ENCODE results near the gene SLC6A13. TPM values are rescaled to one million over a fixed set of nuclear protein-coding genes. Genes with fewer than 3 reads are reported as not detected.

The SLC6A13 gene
- total and polyA plus RNA-seq, 8 donors, result not detected

DNA sequence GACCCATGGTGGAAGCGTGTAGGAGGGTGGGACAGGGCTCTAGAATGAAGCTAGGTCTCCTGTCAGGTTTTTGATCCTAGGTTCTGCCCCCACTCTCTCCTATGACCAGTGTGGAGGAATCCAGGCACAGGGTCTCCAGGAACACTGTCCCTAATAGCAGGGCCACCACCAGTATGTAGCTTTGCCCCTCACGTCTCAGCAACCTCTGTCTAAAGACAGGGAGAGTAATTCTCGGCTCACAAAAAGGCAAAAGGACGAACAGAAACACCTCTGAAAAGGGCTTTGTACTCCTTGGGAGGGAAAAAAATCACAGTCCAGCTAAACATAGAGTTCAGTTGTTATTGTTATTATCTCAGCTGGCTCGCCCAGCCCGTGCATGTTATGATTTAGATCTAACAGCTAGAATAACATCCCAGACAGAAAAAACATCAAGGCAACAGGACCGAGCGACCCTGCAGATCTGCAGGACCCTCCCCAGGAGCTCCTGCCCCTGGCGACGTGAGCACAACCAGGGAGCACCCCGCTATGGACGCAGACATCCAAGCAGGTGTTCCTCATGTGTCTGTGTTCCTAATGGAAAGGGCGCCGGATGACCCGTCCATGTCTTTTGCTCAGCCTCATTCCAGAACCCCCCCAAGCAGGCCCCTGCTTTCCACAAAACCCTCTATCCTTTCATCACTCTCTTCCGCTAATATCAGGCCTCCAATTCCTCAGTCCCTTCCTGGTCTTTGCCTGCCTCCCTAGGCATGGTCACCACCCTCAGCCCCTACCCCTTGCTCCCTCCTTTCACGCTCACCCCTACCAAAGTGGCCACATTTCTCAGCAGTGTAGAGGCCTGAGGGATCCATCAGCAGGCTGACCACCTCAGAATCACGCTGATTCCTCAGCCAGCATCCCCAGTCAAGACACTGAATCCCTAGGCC, 34.5 kb downstream of the SLC6A13 start:
- TF ChIP-seq, protein P1, sequence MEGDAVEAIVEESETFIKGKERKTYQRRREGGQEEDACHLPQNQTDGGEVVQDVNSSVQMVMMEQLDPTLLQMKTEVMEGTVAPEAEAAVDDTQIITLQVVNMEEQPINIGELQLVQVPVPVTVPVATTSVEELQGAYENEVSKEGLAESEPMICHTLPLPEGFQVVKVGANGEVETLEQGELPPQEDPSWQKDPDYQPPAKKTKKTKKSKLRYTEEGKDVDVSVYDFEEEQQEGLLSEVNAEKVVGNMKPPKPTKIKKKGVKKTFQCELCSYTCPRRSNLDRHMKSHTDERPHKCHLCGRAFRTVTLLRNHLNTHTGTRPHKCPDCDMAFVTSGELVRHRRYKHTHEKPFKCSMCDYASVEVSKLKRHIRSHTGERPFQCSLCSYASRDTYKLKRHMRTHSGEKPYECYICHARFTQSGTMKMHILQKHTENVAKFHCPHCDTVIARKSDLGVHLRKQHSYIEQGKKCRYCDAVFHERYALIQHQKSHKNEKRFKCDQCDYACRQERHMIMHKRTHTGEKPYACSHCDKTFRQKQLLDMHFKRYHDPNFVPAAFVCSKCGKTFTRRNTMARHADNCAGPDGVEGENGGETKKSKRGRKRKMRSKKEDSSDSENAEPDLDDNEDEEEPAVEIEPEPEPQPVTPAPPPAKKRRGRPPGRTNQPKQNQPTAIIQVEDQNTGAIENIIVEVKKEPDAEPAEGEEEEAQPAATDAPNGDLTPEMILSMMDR (IDR thresholded peaks at IDR 0.05), result no peak
- TF ChIP-seq POLR2A (IDR thresholded peaks at IDR 0.05) (no peak), EP300 (IDR thresholded peaks at IDR 0.05) (no peak), POLR2AphosphoS5 (IDR thresholded peaks at IDR 0.05) (no peak)
- DNase-seq, result no peak
- Histone ChIP-seq H3K4me3 (no peak overlapping the region), H3K9me3 (no peaks in the 10 kb centered on the region), H3K27me3 (peaks cover 0 to 22% (median 2%) of the 10 kb centered on the region in 3 donors), H3K27ac (no peak overlapping the region), H3K4me1 (no peaks in the 10 kb centered on the region), H3K36me3 (no peaks in the 10 kb centered on the region)
- WGBS, 5 donors, result 72 to 74% (median 73%) methylated on average over 14 to 18 of the region's 18 CpGs
- intact Hi-C loops (cut with DNase I; ENCODE audit: low total_unique reads), result no loop called here

DNA sequence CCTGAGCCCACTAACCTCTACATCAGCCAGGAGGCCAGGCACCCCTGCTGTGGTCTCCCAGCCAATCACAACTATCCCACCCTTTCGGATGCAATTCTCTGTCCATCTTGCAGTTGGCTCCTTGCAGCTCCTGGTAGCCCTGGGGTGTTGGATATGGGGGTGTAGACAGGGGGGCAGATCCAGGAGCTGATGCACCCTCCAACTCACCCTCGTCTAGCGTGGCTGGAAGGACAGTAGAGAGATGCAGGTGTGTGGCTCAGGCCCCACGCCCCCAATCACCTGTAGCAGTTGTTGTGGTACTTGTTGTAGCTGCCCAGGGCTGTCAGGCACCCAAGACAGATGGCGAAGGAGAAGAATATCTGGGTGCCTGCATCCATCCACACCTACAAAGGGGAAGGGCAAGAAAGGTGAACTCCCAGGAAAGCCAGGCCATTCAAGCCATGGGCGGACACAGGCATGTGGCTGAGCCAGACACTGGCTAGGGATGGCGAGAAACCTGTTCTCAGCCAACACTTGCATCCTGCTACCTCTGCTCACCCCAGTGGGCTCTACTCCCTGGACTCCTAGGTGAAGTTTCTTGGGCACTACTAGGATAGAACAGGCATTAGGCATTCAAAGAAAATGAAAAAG, 35.2 kb downstream of the SLC6A13 start:
- no peaks in the 10 kb centered on the region for H3K9me3 ChIP-seq
- H3K4me3 ChIP-seq, result no peak overlapping the region
- H3K4me1 ChIP-seq, result no peaks in the 10 kb centered on the region
- DNase-seq, result no peak
- peaks cover 0 to 18% (median 0%) of the 10 kb centered on the region in 3 donors for H3K27me3 ChIP-seq
- H3K36me3 ChIP-seq, result no peaks in the 10 kb centered on the region
- 86 to 90% (median 88%) methylated on average over 7 of the region's 7 CpGs for WGBS, 5 donors
- H3K27ac ChIP-seq, result no peak overlapping the region
- intact Hi-C loops (cut with DNase I; ENCODE audit: low total_unique reads), result no loop called here
- TF ChIP-seq, protein P1 (IDR thresholded peaks at IDR 0.05), result no peak
- no peak for TF ChIP-seq POLR2AphosphoS5 (IDR thresholded peaks at IDR 0.05)
- no peak for TF ChIP-seq EP300 (IDR thresholded peaks at IDR 0.05)
- no peak for TF ChIP-seq POLR2A (IDR thresholded peaks at IDR 0.05)

DNA sequence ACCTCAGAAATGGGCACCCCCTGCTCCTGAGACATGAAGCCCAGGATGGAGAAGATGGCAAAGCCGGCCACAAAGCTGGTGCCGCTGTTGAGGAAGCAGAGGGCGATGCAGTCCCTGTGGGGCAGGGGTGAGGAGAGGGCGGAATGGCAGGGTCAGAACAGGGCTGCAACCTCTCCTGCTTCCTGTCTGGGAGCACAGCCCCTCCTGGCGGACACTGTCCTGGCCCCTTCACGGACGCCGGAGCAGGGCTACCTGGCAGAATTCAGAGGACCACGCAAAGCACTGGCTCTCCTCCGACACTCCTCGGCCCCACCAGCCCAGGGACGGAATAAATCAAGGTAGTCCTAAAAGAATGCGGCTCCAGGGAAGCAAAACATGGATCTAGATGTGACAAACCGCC, 36.2 kb downstream of the SLC6A13 start:
- no peak overlapping the region for H3K27ac ChIP-seq
- DNase-seq, result no peak
- H3K4me1 ChIP-seq, result no peaks in the 10 kb centered on the region
- no peaks in the 10 kb centered on the region for H3K9me3 ChIP-seq
- WGBS, 5 donors, result 76 to 89% (median 84%) methylated on average over 9 to 14 of the region's 14 CpGs
- peaks cover 0 to 25% (median 0%) of the 10 kb centered on the region in 3 donors for H3K27me3 ChIP-seq
- TF ChIP-seq POLR2A (IDR thresholded peaks at IDR 0.05), result no peak
- intact Hi-C loops (cut with DNase I; ENCODE audit: low total_unique reads), result no loop called here
- no peak overlapping the region for H3K4me3 ChIP-seq
- H3K36me3 ChIP-seq, result no peaks in the 10 kb centered on the region

DNA sequence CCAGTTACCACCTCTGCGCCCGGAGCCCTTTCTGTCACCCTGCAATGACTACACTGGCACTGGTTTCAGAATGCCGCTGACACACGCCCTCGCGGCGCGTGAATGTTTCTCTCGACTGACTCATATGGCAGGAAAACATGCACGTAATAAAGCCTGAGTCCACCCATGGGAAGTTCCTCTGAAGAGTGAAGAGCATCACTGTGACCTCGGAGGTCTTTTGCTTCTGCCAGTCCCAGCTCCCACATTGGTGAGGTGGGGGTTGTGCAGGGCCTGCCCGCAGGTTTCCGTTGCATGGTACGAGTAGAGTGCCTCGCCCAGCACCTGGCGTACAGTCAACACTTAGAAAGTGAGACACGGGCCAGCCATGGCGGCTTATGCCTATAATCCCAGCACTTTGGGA, 37.6 kb downstream of the SLC6A13 start:
- Histone ChIP-seq H3K27me3 (peaks cover 0 to 39% (median 3%) of the 10 kb centered on the region in 3 donors), H3K4me3 (no peak overlapping the region), H3K27ac (no peak overlapping the region), H3K4me1 (no peaks in the 10 kb centered on the region), H3K9me3 (no peaks in the 10 kb centered on the region), H3K36me3 (no peaks in the 10 kb centered on the region)
- TF ChIP-seq, protein P1 (IDR thresholded peaks at IDR 0.05), result no peak
- TF ChIP-seq EP300 (IDR thresholded peaks at IDR 0.05) (no peak), POLR2A (IDR thresholded peaks at IDR 0.05) (no peak), POLR2AphosphoS5 (IDR thresholded peaks at IDR 0.05) (no peak)
- DNase-seq, result peak in 1 of 2 donors; percentile 24
- WGBS, 5 donors, result 86 to 92% (median 88%) methylated on average over 18 of the region's 18 CpGs
- intact Hi-C loops (cut with DNase I; ENCODE audit: low total_unique reads), result no loop called here
